Prostate gland (tissue), 2 donors: ENCODE measurements around the gene ARHGAP44. TPM values are rescaled to one million over a fixed set of nuclear protein-coding genes. Genes with fewer than 3 reads are reported as not detected.

Experiments used
- DNase-seq: peaks from one replicate; pipeline ENCODE4 v3.0.0-alpha.2; 2019; ENCODE audit warnings: low spot score
- H3K27ac ChIP-seq, 2 donors: fragments of 200-600 bp; sonication (generic); 2 replicates each; pipeline ENCODE4 v1.5.1; 2017 to 2019
- H3K27me3 ChIP-seq: fragments of 200-600 bp; sonication (generic); replicated peaks from 2 replicates; pipeline ENCODE4 v1.5.1; 2019; ENCODE audit not compliant: insufficient read depth
- H3K36me3 ChIP-seq, 2 donors: fragments of 200-600 bp; sonication (generic); 1 replicate in 1 of 2; 2 replicates in 1 of 2; pipeline versions ENCODE4 v1.5.1 to v1.8.1; 2017 to 2019
- H3K4me1 ChIP-seq: fragments of 200-600 bp; sonication (generic); replicated peaks from 2 replicates; pipeline ENCODE4 v1.5.1; 2019
- H3K4me3 ChIP-seq, 2 donors: fragments of 200-600 bp; sonication (generic); 2 replicates each; pipeline ENCODE4 v1.5.1; 2017 to 2019
- H3K9me3 ChIP-seq: fragments of 200-600 bp; sonication (generic); 2 replicates; pipeline ENCODE4 v1.5.1; 2017
- CTCF ChIP-seq, 4 experiments: fragments of 200-600 bp in 2 of 4; fragments of 450-650 bp in 2 of 4; sonication (generic) in 2 of 4; IDR thresholded peaks; 1 replicate in 3 of 4; 2 replicates in 1 of 4; pipeline ENCODE4 v1.5.1; 2016 to 2019; ENCODE audit warnings: antibody characterized with exemption in 4 of 4, mild to moderate bottlenecking in 2 of 4, moderate library complexity in 2 of 4
- POLR2A ChIP-seq: fragments of 450-650 bp; IDR thresholded peaks from one replicate; pipeline ENCODE4 v1.6.1; 2016; ENCODE audit warnings: antibody characterized with exemption, mild to moderate bottlenecking
- POLR2AphosphoS5 ChIP-seq: sonication (generic); formaldehyde crosslinking; IDR thresholded peaks from one replicate; pipeline ENCODE4 v1.6.1; 2017; ENCODE audit warnings: antibody characterized with exemption
- WGBS: methylation state at CpG from one replicate; pipeline ENCODE4 v1.1.5; 2018; 5-methylcytosine and 5-hydroxymethylcytosine counted together
- intact Hi-C: fragments of 100-400 bp; cut with DNase I; formaldehyde crosslinking; loops from one replicate; pipeline ENCODE4 v1.14.2; 2022
- total RNA-seq, 2 donors: library from RNA; depleted of rRNA; stranded (reverse); fragments of >200 nt; gene quantifications; one replicate each; pipeline ENCODE4 v1.1.0, GENCODE V29; 2016

The ARHGAP44 gene
- total RNA-seq, 2 donors from 2014 or later = 7.5 to 15.7 TPM

GRCh38 chr17:12896180-12896785 is 107.0 kb downstream of the ARHGAP44 start:
- Histone ChIP-seq H3K4me3 (no peak overlapping the region), H3K27me3 (no peaks in the 10 kb centered on the region), H3K9me3 (no peaks in the 10 kb centered on the region), H3K36me3 (no peaks in the 10 kb centered on the region), H3K4me1 (peaks cover 5% of the 10 kb centered on the region), H3K27ac (no peak overlapping the region)
- DNase-seq = no peak
- intact Hi-C loops = loop anchor here (10.0 kb wide), 1 partner anchor 69 kb away; no protein-coding TSS in a partner anchor
- TF ChIP-seq POLR2AphosphoS5 (no peak), CTCF (IDR thresholded peaks at IDR 0.05) (no peak)
- WGBS = 79% methylated on average over 11 of the region's 11 CpGs

- Histone ChIP-seq H3K9me3 (no peaks in the 10 kb centered on the region), H3K27me3 (no peaks in the 10 kb centered on the region), H3K27ac (no peak overlapping the region), H3K4me3 (no peak overlapping the region), H3K4me1 (peaks cover 5% of the 10 kb centered on the region), H3K36me3 (no peaks in the 10 kb centered on the region)
- 64% methylated on average over 3 of the region's 3 CpGs for WGBS
- intact Hi-C loops = loop anchor here (10.0 kb wide), 1 partner anchor 67 kb away; no protein-coding TSS in a partner anchor
- TF ChIP-seq POLR2A (no peak), POLR2AphosphoS5 (no peak), CTCF (IDR thresholded peaks at IDR 0.05) (no peak)
- no peak for DNase-seq
Measured at GRCh38 chr17:12898110-12898509, 108.8 kb downstream of the ARHGAP44 start.

- H3K4me3 ChIP-seq = no peak overlapping the region
- DNase-seq = no peak
- H3K27me3 ChIP-seq = no peaks in the 10 kb centered on the region
- intact Hi-C loops = loop anchor here (10.0 kb wide), 1 partner anchor 65 kb away; no protein-coding TSS in a partner anchor
- TF ChIP-seq POLR2A (no peak), CTCF (IDR thresholded peaks at IDR 0.05) (no peak), POLR2AphosphoS5 (no peak)
- H3K27ac ChIP-seq = no peak overlapping the region
- peaks cover 5% of the 10 kb centered on the region for H3K4me1 ChIP-seq
- H3K9me3 ChIP-seq = no peaks in the 10 kb centered on the region
- H3K36me3 ChIP-seq = no peaks in the 10 kb centered on the region
- 72% methylated on average over 4 of the region's 4 CpGs for WGBS
Measured at GRCh38 chr17:12899604-12900003, 110.3 kb downstream of the ARHGAP44 start.

- H3K36me3 ChIP-seq = no peaks in the 10 kb centered on the region
- no peaks in the 10 kb centered on the region for H3K9me3 ChIP-seq
- WGBS = 62% methylated on average over 6 of the region's 6 CpGs
- TF ChIP-seq CTCF (IDR thresholded peaks at IDR 0.05) = no peak
- peak; percentile 27 for TF ChIP-seq POLR2AphosphoS5
- H3K4me1 ChIP-seq = peaks cover 5% of the 10 kb centered on the region
- H3K27me3 ChIP-seq = no peaks in the 10 kb centered on the region
- no peak overlapping the region for H3K27ac ChIP-seq
- H3K4me3 ChIP-seq = no peak overlapping the region
- DNase-seq = peak; percentile 22
- intact Hi-C loops = no loop called here
Measured at GRCh38 chr17:12900474-12900873, 111.2 kb downstream of the ARHGAP44 start.

GRCh38 chr17:12902046-12902445 is 112.7 kb downstream of the ARHGAP44 start:
- Histone ChIP-seq H3K4me1 (peaks cover under 1% of the 10 kb centered on the region), H3K36me3 (no peaks in the 10 kb centered on the region), H3K4me3 (no peak overlapping the region), H3K27me3 (no peaks in the 10 kb centered on the region), H3K27ac (no peak overlapping the region), H3K9me3 (no peaks in the 10 kb centered on the region)
- WGBS = 96% methylated on average over 3 of the region's 3 CpGs
- TF ChIP-seq POLR2AphosphoS5 (no peak), POLR2A (no peak), CTCF (IDR thresholded peaks at IDR 0.05) (no peak)
- intact Hi-C loops = no loop called here
- DNase-seq = no peak
